MM.1S (cell line): Measurements from ENCODE around the gene KIDINS220.

Source experiments
- DNase-seq: peaks from one replicate; pipeline ENCODE4 v3.0.0-alpha.2; 2015
- H2AFZ ChIP-seq: fragments of 300-600 bp; sonication (generic); 2 replicates; pipeline ENCODE4 v1.6.0; 2016; ENCODE audit warnings: antibody characterized with exemption, low read length
- H3F3A ChIP-seq: fragments of 300-600 bp; sonication (generic); 2 replicates; pipeline ENCODE4 v1.6.1; 2016; ENCODE audit warnings: mild to moderate bottlenecking, antibody characterized with exemption, low read length, moderate library complexity, mixed read lengths; ENCODE audit not compliant: insufficient read depth
- H3K27ac ChIP-seq: fragments of 300-600 bp; sonication (generic); 2 replicates; pipeline ENCODE4 v1.5.1; 2016; ENCODE audit warnings: mild to moderate bottlenecking, low read length
- H3K27me3 ChIP-seq: fragments of 300-600 bp; sonication (generic); replicated peaks from 2 replicates; pipeline ENCODE4 v1.6.0; 2016; ENCODE audit warnings: low read length; ENCODE audit not compliant: insufficient read depth
- H3K36me3 ChIP-seq: fragments of 300-600 bp; sonication (generic); replicated peaks from 2 replicates; pipeline ENCODE4 v1.6.1; 2016; ENCODE audit warnings: mild to moderate bottlenecking, low read length, mixed read lengths; ENCODE audit not compliant: insufficient read depth
- H3K4me1 ChIP-seq: fragments of 300-600 bp; sonication (generic); 2 replicates; pipeline ENCODE4 v1.6.1; 2016; ENCODE audit warnings: low read length, mixed read lengths
- H3K4me2 ChIP-seq: fragments of 300-600 bp; sonication (generic); 2 replicates; pipeline ENCODE4 v1.6.0; 2016; ENCODE audit warnings: low read depth, low read length
- H3K4me3 ChIP-seq: fragments of 300-600 bp; sonication (generic); 2 replicates; pipeline ENCODE4 v1.5.1; 2016; ENCODE audit warnings: low read length, mixed read lengths
- H3K79me2 ChIP-seq: fragments of 300-600 bp; sonication (generic); 2 replicates; pipeline ENCODE4 v1.6.1; 2016; ENCODE audit warnings: mixed run types, low read length, mixed read lengths
- H3K9ac ChIP-seq: fragments of 300-600 bp; sonication (generic); 2 replicates; pipeline ENCODE4 v1.6.1; 2016; ENCODE audit warnings: low read length, mixed read lengths
- H3K9me2 ChIP-seq: fragments of 300-600 bp; sonication (generic); replicated peaks from 2 replicates; pipeline ENCODE4 v1.6.1; 2016; ENCODE audit warnings: mild to moderate bottlenecking, low read length, mixed read lengths; ENCODE audit not compliant: insufficient read depth
- H3K9me3 ChIP-seq: fragments of 300-600 bp; sonication (generic); replicated peaks from 2 replicates; pipeline ENCODE4 v1.6.1; 2016; ENCODE audit warnings: mild to moderate bottlenecking, low read length, mixed read lengths; ENCODE audit not compliant: insufficient read depth
- H4K20me1 ChIP-seq: fragments of 300-600 bp; sonication (generic); 2 replicates; pipeline ENCODE4 v1.6.1; 2016; ENCODE audit warnings: mild to moderate bottlenecking, low read length, moderate library complexity, mixed read lengths; ENCODE audit not compliant: insufficient read depth
- CTCF ChIP-seq: fragments of 300-600 bp; sonication (generic); IDR thresholded peaks from 2 replicates; pipeline ENCODE4 v1.5.1; 2016; ENCODE audit warnings: antibody characterized with exemption, low read length, mixed read lengths
- EZH2 ChIP-seq: fragments of 300-600 bp; sonication (generic); optimal IDR thresholded peaks from 2 replicates; pipeline ENCODE3; 2017; ENCODE audit warnings: low read depth, mild to moderate bottlenecking, antibody characterized with exemption, low read length, mixed read lengths
- EZH2phosphoT487 ChIP-seq: fragments of 300-600 bp; sonication (generic); IDR thresholded peaks from 2 replicates; pipeline ENCODE4 v1.6.1; 2018; ENCODE audit warnings: antibody characterized with exemption, low read length

KIDINS220 gene

GRCh38 chr2:8836971-8837794, at the start of gene KIDINS220:
Gene KIDINS220, minus strand, starts transcription at chr2:8837613. Its CDS starts 10,520 bp downstream, at chr2:8827093.
- H3K4me2 ChIP-seq, result peak within 1 kb of the TSS; percentile 49
- H3K79me2 ChIP-seq, result peaks cover 50% of the 10 kb centered on the region
- no peaks in the 10 kb centered on the region for H3K36me3 ChIP-seq
- peak within 1 kb of the TSS; percentile 84 for H2AFZ ChIP-seq
- H3K4me1 ChIP-seq, result 0 out of 2 replicates have a peak, but pooled peaks cover 3% of the 10 kb centered on the region
- TF ChIP-seq CTCF (no peak), EZH2phosphoT487 (no peak), EZH2 (no peak)
- peak within 1 kb of the TSS; percentile 7; the same call in 1 of the 2 replicates for H3K27ac ChIP-seq
- no peaks in the 10 kb centered on the region for H3F3A ChIP-seq
- H3K27me3 ChIP-seq, result no peaks in the 10 kb centered on the region
- no peaks in the 10 kb centered on the region for H3K9me3 ChIP-seq
- no peaks in the 10 kb centered on the region for H3K9me2 ChIP-seq
- H4K20me1 ChIP-seq, result no peaks in the 10 kb centered on the region
- H3K4me3 ChIP-seq, result peak within 1 kb of the TSS; percentile 92
- H3K9ac ChIP-seq, result peak within 1 kb of the TSS; percentile 81
- DNase-seq, result peak; percentile 82

- H3F3A ChIP-seq, result no peaks in the 10 kb centered on the region; the same call in 1 of the 2 replicates
- H3K4me3 ChIP-seq, result no peak overlapping the region
- H4K20me1 ChIP-seq, result no peaks in the 10 kb centered on the region
- H3K27me3 ChIP-seq, result no peaks in the 10 kb centered on the region
- no peaks in the 10 kb centered on the region for H3K36me3 ChIP-seq
- H3K4me1 ChIP-seq, result no peaks in the 10 kb centered on the region
- H3K4me2 ChIP-seq, result no peak overlapping the region
- TF ChIP-seq EZH2phosphoT487 (no peak), EZH2 (no peak), CTCF (no peak)
- no peaks in the 10 kb centered on the region for H3K9me2 ChIP-seq
- H3K9me3 ChIP-seq, result no peaks in the 10 kb centered on the region
- H3K27ac ChIP-seq, result no peak overlapping the region
- H3K9ac ChIP-seq, result no peak overlapping the region
- H3K79me2 ChIP-seq, result no peaks in the 10 kb centered on the region
- DNase-seq, result no peak
- H2AFZ ChIP-seq, result no peak overlapping the region
Measured at GRCh38 chr2:8886876-8887275, 49.5 kb upstream of the KIDINS220 start.

DNA sequence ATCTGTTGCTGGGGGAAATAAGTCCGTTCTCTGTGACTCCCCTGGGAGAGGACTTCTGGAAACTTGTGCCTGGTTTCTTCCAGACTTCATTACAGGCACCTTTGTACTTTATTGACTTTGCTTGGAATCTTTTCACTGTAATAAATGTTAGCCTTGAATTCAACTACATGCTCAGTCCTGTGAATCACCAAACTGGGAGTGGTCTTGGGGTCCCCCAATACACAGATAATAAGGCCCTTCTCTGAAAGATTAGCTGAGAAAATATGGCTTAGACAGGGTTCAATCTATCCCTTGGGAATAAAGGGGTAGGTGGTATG, 48.7 kb upstream of the KIDINS220 start:
- H3K9me2 ChIP-seq, result no peaks in the 10 kb centered on the region
- H3K4me1 ChIP-seq, result no peaks in the 10 kb centered on the region
- no peak overlapping the region for H3K27ac ChIP-seq
- H3K27me3 ChIP-seq, result no peaks in the 10 kb centered on the region
- H3K9me3 ChIP-seq, result no peaks in the 10 kb centered on the region
- no peak overlapping the region for H3K4me2 ChIP-seq
- TF ChIP-seq CTCF, result no peak
- no peak for TF ChIP-seq EZH2
- no peak for TF ChIP-seq EZH2phosphoT487
- H3F3A ChIP-seq, result no peaks in the 10 kb centered on the region; the same call in 1 of the 2 replicates
- no peaks in the 10 kb centered on the region for H3K79me2 ChIP-seq
- no peak overlapping the region for H3K4me3 ChIP-seq
- DNase-seq, result no peak
- H2AFZ ChIP-seq, result no peak overlapping the region
- no peaks in the 10 kb centered on the region for H4K20me1 ChIP-seq
- H3K36me3 ChIP-seq, result no peaks in the 10 kb centered on the region
- no peak overlapping the region for H3K9ac ChIP-seq
